HG03558 (cell line): ENCODE measurements around the gene SYT2.
"Not testable (repeated sequence)": the region's sequence is repeated elsewhere in the genome, so short reads cannot be mapped to it uniquely, and the experiment has no call there.

Experiments used
- ATAC-seq: cut with Tn5 transposase; IDR thresholded peaks from one replicate; pipeline ENCODE4 v1.9.1; 2021; ENCODE audit warnings: moderate number of reproducible peaks; ENCODE audit not compliant: unreplicated experiment; ENCODE audit errors: extremely low read depth

Gene SYT2

GRCh38 chr1:202603435-202603834 lies 106.8 kb downstream of the SYT2 start:
- ATAC-seq, result no peak

DNA sequence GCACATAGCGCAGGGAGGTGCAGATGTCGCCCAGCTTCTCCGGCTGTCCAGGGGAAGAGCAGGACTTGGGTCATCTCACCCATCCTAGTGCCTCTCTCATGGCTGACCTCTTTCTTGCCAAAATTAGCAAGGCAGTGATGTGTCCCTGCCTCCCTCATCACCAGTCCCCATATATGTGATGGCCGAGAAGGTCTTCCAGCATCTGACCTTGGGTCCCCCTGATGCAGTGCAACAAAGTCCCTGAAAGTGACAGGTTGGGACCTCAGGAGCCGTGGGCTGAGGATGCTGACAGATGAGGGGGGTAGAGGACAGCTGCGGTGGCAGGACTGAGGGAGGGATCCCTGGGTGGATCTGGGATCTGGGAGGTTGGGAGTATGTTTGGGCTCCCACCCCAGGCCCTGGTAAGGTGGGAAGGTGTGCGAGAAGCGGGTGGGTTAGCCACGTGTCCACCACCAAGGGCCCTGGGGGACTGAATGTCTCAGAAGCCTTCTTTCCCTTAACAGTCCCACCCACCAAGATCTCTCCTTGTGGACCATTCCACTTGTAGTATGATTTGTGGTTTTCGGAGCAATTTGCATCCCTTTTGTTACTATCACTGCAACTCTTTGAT lies 109.7 kb downstream of the SYT2 start:
- no peak for ATAC-seq

DNA sequence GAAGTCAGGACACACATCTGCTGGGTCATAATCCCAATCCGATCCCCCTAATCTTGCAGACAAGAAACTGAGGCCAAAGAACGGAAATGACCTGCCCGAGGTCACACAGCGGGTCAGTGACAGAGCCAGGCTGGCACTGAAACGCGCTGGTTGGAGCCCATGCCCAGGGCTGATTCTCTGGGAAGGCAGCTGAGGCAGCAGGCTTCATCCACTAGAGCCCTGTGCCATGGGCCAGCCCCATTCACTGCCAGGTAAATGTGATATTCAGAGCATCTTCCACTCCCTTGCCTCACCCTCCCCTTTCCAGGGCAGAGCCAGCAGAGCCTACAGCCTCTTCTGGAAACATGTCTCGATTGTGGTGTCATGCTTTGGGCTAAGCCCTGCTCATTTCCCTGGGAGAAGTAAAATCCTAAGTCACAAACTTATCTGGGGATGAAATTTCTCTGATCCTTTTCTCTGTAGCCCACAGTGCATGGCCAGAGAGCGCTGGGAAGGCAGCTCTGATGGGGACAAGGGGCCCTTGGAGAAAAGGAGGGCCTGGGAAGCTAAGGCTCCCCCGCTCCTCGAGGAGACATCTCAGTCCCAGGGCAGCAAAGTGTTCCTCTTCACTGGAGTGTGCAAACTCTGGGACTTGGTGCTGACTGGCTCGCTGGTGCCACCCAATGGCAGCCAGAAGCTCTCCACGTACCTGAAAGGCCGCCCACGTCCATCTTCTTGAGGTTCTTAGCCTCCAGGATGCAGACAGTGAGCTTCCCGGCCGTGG lies 110.4 kb downstream of the SYT2 start:
- ATAC-seq, result no peak

- ATAC-seq, result no peak
Measured at GRCh38 chr1:202597090-202597761, 113.0 kb downstream of the SYT2 start.

DNA sequence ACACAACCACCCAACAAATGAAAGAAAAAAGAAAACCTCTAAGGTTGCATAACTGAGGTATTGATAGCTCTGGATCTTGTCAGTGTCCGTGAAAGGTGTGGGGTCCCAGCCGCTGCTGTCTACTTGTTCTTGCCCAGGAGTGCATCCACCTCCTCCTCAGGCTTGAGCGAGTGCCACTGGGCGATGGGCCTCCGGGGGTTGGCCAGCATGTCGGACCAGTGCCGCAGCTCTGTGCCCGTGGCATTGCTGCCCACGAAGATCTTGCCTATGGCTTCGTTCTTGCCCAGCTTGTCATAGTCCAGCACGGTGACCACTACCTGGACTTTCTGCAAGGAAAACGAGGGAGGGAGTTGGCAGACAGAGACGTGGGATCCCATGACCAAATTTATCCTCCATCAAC lies 113.6 kb downstream of the SYT2 start:
- no peak for ATAC-seq

GRCh38 chr1:202593845-202594244 lies 116.4 kb downstream of the SYT2 start:
- ATAC-seq, result no peak

- no peak for ATAC-seq
Measured at GRCh38 chr1:202592146-202592545, 118.1 kb downstream of the SYT2 start.

DNA sequence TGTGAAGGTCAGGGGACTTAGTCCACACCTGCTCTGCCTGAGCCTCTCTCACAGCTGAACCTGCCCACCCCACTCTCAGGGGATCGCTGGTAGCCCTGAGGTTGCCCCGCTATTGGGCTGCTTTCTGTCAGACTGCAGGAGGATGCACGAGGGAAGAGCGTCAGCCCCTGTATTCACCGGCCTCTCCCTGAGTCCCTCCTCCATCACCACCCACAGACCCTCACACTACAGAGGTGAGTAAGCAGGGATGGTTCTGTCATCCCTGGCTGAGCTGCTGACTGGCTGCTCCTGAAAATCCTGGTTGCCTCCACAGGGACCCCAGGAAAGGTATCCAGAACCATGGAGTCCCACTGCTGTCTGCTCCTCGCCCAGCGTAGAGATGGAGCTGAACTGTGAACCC lies 118.7 kb downstream of the SYT2 start:
- ATAC-seq, result no peak

DNA sequence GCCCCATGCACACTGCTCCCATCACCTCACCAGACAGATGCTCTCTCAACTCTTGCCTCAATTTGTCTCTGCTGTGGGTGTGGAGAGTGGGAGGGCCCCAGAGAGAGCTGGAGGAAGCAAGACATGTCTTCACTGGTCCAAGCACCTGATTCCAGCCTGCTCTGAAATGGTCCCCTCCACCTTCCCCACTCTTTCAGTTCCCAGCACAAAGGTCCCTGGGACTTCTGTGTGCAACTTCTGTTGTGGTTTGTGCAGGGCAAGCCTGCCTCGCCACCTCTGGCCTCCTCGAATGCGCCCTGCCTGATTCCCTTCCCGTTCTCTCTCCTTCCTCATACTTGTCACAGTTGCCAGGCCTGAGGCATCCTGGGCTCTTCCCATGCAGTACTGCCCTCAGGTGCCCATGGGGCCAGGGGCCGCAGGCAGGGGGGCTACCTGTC lies 119.3 kb downstream of the SYT2 start:
- ATAC-seq, result no peak

GRCh38 chr1:202590126-202590525 lies 120.1 kb downstream of the SYT2 start:
- ATAC-seq, result no peak

DNA sequence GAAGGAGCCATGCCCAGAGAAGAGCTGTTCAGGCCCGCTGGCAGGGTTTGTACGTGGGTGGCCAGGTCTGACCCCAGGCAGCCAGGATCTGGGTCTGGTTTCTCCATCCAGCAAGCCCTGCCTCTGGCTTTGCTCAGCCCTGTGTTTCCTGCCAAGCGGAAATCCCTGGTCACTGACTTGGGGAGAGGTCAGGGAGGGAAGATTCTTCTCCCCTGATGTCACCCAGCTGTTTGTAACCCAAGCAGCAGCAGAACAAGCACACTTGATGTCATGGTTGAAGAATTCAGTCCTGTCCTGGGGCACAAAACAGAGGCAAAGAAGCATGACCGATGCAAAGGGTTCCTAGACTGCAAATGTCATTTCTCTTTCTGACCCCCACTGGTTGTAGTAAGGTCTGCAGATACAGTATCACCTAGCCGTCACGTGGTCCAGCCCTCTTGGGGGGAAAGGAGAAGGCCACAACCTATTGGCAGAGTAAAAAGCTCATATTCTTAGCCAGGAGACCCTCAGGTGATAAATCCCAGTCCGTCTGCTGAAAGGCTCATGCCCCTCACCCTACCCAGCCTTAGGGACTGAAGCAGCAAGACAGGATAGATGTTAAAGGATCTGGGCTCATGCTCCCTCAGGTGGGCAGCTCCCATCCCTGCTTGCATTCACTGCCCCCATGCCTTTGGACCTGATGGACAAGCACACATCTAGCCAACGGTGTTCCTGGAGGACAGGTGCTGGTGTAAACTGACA lies 120.9 kb downstream of the SYT2 start:
- ATAC-seq, result no peak

DNA sequence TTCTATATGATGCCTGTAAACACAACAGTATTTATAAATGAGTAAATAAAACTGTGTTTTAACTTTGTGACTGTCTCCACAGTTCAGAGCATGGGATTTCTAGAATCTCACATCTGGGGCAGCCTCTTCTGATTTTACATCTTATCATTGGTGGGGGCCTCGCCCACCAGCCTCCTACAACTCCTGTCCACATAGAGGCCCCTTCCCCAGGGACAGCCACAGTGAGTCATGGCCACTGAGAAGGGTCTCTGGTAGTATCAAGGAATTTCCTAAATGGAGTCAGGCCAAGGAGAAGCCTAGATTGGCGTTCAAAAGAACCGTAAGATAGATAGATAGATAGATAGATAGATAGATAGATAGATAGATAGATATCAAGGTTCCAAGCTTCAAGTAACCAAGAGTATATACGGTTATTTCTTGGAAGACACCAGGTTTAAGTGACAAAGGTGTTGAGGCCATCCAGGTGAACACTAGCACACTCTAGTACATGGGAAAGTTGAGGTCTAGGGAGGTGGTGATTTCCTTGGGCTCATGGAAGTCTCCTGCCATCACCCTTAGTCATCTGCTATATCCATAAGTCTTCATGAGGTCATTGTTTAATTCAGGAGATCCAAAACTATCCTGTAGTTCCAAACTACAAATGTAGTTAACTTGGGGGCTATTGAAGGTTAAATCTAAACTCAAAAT lies 121.6 kb downstream of the SYT2 start:
- ATAC-seq, result no peak

DNA sequence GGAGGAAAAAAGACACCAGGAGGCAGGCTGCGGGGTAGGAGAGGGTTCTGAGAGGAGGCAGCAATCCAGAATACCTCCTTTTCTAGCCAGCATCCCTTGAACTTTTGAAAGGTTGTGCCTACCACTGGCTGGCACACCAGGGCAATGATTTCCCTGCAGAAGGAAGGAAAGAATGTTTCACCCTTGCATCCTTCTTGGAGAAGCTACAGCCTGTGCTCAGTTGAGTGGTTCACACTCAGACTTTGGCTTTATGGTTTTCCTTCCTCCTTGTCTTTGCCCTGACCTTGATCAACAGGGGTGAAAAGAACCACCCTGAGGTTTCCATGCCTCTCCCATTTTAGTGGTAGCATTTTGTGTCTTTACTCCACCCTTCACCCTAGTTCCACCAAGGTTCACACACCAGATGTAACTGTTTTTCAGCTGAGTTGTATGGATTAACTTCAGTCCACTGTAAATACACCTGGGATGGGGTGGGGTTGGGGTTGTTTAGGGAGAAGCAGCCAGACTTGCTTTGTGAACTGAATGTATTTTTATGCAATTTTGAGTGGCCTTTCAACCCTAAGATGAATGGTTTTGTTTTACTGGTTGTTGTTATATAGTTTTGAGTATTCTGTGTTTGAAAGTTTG lies 122.3 kb downstream of the SYT2 start:
- ATAC-seq, result no peak

DNA sequence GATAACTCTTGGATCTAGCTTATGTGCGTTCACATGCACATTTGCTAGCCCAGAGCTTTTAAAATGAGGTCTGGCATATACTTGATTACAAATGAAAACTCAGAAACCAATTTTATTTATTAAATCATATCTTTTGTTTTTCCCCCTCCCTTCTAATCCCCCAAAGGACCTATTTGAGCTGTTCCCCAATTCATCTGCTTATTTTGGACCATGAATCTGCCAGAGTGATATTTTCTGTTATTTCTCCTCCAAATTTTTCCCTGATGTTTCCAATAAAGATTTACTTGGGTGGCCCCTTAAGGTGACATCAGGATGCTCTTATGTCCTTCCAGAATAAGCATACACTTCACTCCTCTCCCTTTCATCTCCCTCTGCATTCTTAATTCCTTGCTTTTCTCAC lies 123.4 kb downstream of the SYT2 start:
- ATAC-seq, result no peak

DNA sequence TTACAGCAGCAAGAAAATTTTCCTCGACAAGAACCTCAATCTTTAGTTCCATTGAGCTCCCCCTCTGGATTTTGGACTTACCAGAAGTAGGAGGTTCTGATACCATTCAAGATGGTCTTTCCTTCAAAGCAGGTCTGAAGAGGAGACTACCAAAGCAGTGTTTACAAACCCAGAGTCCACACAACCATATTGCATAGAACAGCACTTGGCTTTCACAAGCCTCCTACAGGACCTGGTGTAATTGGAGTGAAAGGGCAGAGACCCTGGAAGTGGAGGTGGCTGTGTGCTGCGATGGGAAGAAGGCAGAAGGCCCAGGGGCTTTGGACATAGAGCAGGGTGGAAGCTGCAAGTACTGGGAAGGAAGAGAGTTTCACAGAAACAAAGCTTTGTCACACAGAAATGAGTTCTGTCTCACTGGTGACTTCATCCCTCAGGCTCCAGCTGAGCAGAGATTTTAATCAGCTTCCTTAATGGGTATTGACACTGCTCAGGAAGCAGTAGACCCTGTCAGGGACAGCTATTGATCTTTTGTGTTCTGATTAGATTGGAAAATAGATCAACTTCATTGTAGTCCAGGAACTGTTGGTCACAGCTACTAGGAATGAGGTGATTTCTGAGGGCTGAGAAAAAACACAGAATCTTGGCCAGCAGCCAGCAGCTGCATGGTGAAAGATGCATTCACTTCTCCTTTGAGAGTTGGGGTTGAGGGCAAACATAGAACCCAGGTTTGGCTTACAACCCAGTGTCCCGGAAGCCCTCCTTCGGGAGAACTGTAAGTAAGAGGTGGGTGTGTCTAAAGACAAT lies 124.0 kb downstream of the SYT2 start:
- ATAC-seq, result no peak

GRCh38 chr1:202585590-202585933 lies 124.7 kb downstream of the SYT2 start:
- no peak for ATAC-seq

- ATAC-seq, result no peak
Measured at GRCh38 chr1:202584707-202585589, 125.3 kb downstream of the SYT2 start.

DNA sequence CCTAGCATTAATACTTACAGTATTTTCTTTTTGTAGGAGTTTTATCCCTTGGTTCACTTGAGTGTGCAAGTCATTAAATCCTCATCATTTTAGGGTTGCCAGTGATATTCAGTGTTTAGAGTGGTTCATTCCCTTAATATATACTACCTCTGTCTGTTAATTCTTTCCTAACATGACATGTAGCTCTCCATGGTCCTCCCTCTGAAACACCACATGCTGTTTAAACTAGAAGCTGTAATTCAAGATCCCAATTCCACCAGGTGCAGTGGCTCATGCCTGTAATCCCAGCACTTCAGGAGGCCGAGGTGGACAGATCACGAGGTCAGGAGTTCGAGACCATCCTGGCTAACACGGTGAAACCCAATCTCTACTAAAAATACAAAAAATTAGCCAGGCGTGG lies 127.9 kb downstream of the SYT2 start:
- ATAC-seq, result not testable (repeated sequence)
